ENCODE results near the gene CST6. TPM values are rescaled to one million over a fixed set of nuclear protein-coding genes. Genes with fewer than 3 reads are reported as not detected.

The CST6 gene
- total and polyA plus RNA-seq, 2 experiments from 2014 or later = 3.0 to 9.4 TPM

GRCh38 chr11:66045177-66045639 lies 33.4 kb downstream of the CST6 start:
- Histone ChIP-seq H3K4me1 (ENCODE audit: insufficient read depth) (peaks cover 4% of the 10 kb centered on the region), H3K9me2 (replicated peaks; ENCODE audit: insufficient read depth) (no peaks in the 10 kb centered on the region), H3K27ac (no peak overlapping the region), H4K20me1 (ENCODE audit: insufficient read depth, poor library complexity, severe bottlenecking) (no peaks in the 10 kb centered on the region), H3K79me2 (no peaks in the 10 kb centered on the region), H3K36me3 (replicated peaks; ENCODE audit: insufficient read depth, low read depth) (no peaks in the 10 kb centered on the region), H2AFZ (no peak overlapping the region), H3K27me3 (no peaks in the 10 kb centered on the region), H3K4me3 (no peak overlapping the region), H3K9me3 (ENCODE audit: low read depth) (no peaks in the 10 kb centered on the region), H3K4me2 (no peak overlapping the region)
- 25% methylated on average over 10 of the region's 11 CpGs for WGBS (ENCODE audit: low lambda C conversion rate, missing lambda C conversion rate)
- peak; percentile 91 for DNase-seq (ENCODE audit: low spot score)
- TF ChIP-seq EZH2phosphoT487 (IDR thresholded peaks at IDR 0.05; ENCODE audit: low read depth, severe bottlenecking, unreplicated experiment) = no peak
- TF ChIP-seq CTCF (IDR thresholded peaks at IDR 0.05; ENCODE audit: poor library complexity) = peak; percentile 85
- TF ChIP-seq EZH2 (IDR thresholded peaks at IDR 0.05; ENCODE audit: borderline replicate concordance) = no peak

- Histone ChIP-seq H3K27me3 (no peaks in the 10 kb centered on the region), H3K9me3 (ENCODE audit: low read depth) (no peaks in the 10 kb centered on the region), H3K9me2 (replicated peaks; ENCODE audit: insufficient read depth) (no peaks in the 10 kb centered on the region), H2AFZ (no peak overlapping the region), H3K36me3 (replicated peaks; ENCODE audit: insufficient read depth, low read depth) (no peaks in the 10 kb centered on the region), H3K4me3 (no peak overlapping the region), H3K4me1 (ENCODE audit: insufficient read depth) (peaks cover 15% of the 10 kb centered on the region), H3K4me2 (no peak overlapping the region), H4K20me1 (ENCODE audit: insufficient read depth, poor library complexity, severe bottlenecking) (no peaks in the 10 kb centered on the region), H3K27ac (no peak overlapping the region), H3K79me2 (no peaks in the 10 kb centered on the region)
- TF ChIP-seq EZH2 (IDR thresholded peaks at IDR 0.05; ENCODE audit: borderline replicate concordance) = no peak
- no peak for TF ChIP-seq EZH2phosphoT487 (IDR thresholded peaks at IDR 0.05; ENCODE audit: low read depth, severe bottlenecking, unreplicated experiment)
- TF ChIP-seq CTCF (IDR thresholded peaks at IDR 0.05; ENCODE audit: poor library complexity) = no peak
- 80% methylated on average over 3 of the region's 3 CpGs for WGBS (ENCODE audit: low lambda C conversion rate, missing lambda C conversion rate)
- DNase-seq (ENCODE audit: low spot score) = no peak
Measured at GRCh38 chr11:66046901-66047300, 35.1 kb downstream of the CST6 start.

GRCh38 chr11:66047541-66048365 lies 35.9 kb downstream of the CST6 start:
- no peak for TF ChIP-seq EZH2 (IDR thresholded peaks at IDR 0.05; ENCODE audit: borderline replicate concordance)
- TF ChIP-seq CTCF (IDR thresholded peaks at IDR 0.05; ENCODE audit: poor library complexity) = no peak
- no peak for TF ChIP-seq EZH2phosphoT487 (IDR thresholded peaks at IDR 0.05; ENCODE audit: low read depth, severe bottlenecking, unreplicated experiment)
- no peaks in the 10 kb centered on the region for H4K20me1 ChIP-seq (ENCODE audit: insufficient read depth, poor library complexity, severe bottlenecking)
- H3K9me2 ChIP-seq (replicated peaks; ENCODE audit: insufficient read depth) = no peaks in the 10 kb centered on the region
- no peaks in the 10 kb centered on the region for H3K36me3 ChIP-seq (replicated peaks; ENCODE audit: insufficient read depth, low read depth)
- no peak for DNase-seq (ENCODE audit: low spot score)
- no peak overlapping the region for H2AFZ ChIP-seq
- no peak overlapping the region for H3K4me3 ChIP-seq
- peaks cover 15% of the 10 kb centered on the region for H3K4me1 ChIP-seq (ENCODE audit: insufficient read depth)
- no peaks in the 10 kb centered on the region for H3K27me3 ChIP-seq
- WGBS (ENCODE audit: low lambda C conversion rate, missing lambda C conversion rate) = 87% methylated on average over 11 of the region's 11 CpGs
- H3K27ac ChIP-seq = no peak overlapping the region
- peaks cover 5% of the 10 kb centered on the region for H3K79me2 ChIP-seq
- no peaks in the 10 kb centered on the region for H3K9me3 ChIP-seq (ENCODE audit: low read depth)
- H3K4me2 ChIP-seq = no peak overlapping the region
